Spleen (tissue), 11 donors: ENCODE results near the gene CCL4. TPM values are rescaled to one million over a fixed set of nuclear protein-coding genes. Genes with fewer than 3 reads are reported as not detected.
A peak's percentile ranks its signal among the peaks of the same experiment; 100 is the strongest.

Source experiments
- DNase-seq: peaks from one replicate; pipeline ENCODE4 v3.0.0-alpha.2; 2020
- H3K27ac ChIP-seq, 8 donors: fragments of 200-600 bp; sonication (generic) in 7 of 8; 1 replicate in 4 of 8; 2 replicates in 4 of 8; pipeline versions ENCODE4 v1.5.0 to v1.8.0; 2016 to 2021; ENCODE audit warnings: inconsistent platforms in 4 of 8, mild to moderate bottlenecking in 4 of 8, moderate library complexity in 1 of 8
- H3K27me3 ChIP-seq, 7 donors: fragments of 200-600 bp; sonication (generic) in 6 of 7; replicated peaks in 1 of 7; 1 replicate in 4 of 7; 2 replicates in 3 of 7; pipeline versions ENCODE4 v1.5.0 to v1.8.0; 2016 to 2021; ENCODE audit warnings: inconsistent platforms in 3 of 7, mild to moderate bottlenecking in 1 of 7
- H3K36me3 ChIP-seq, 6 donors: fragments of 200-600 bp; sonication (generic) in 5 of 6; 1 replicate in 4 of 6; 2 replicates in 2 of 6; pipeline versions ENCODE4 v1.5.0 to v1.8.0; 2016 to 2021; ENCODE audit warnings: inconsistent platforms in 2 of 6
- H3K4me1 ChIP-seq, 6 donors: fragments of 200-600 bp; sonication (generic) in 5 of 6; 1 replicate in 3 of 6; 2 replicates in 3 of 6; pipeline versions ENCODE4 v1.5.0 to v1.8.0; 2016 to 2021; ENCODE audit warnings: inconsistent platforms in 3 of 6
- H3K4me3 ChIP-seq, 8 donors: fragments of 200-600 bp; sonication (generic) in 7 of 8; 1 replicate in 4 of 8; 2 replicates in 4 of 8; pipeline versions ENCODE4 v1.5.0 to v1.8.0; 2016 to 2021; ENCODE audit warnings: inconsistent platforms in 4 of 8, mild to moderate bottlenecking in 4 of 8, moderate library complexity in 2 of 8
- H3K9me3 ChIP-seq, 8 donors: fragments of 200-600 bp; sonication (generic) in 7 of 8; 1 replicate in 4 of 8; 2 replicates in 4 of 8; pipeline versions ENCODE4 v1.5.0 to v1.8.0; 2016 to 2021; ENCODE audit warnings: inconsistent platforms in 4 of 8
- POLR2A ChIP-seq, 3 donors: fragments of 450-650 bp; IDR thresholded peaks; one replicate each; pipeline ENCODE4 v1.5.1; 2017; ENCODE audit warnings: antibody characterized with exemption in 3 of 3, mild to moderate bottlenecking in 1 of 3
- POLR2AphosphoS5 ChIP-seq, 3 donors: sonication (generic); formaldehyde crosslinking; IDR thresholded peaks; one replicate each; pipeline ENCODE4 v1.5.1; 2017; ENCODE audit warnings: antibody characterized with exemption in 3 of 3
- WGBS, 5 donors: extraction: QIAGEN DNeasy Blood & Tissue Kit in 3 of 5; methylation state at CpG; one replicate each; pipeline versions ENCODE4 v1.1.5 to v1.1.7; 2013 to 2018; 5-methylcytosine and 5-hydroxymethylcytosine counted together
- intact Hi-C: fragments of 100-400 bp; cut with DNase I; formaldehyde crosslinking; loops from one replicate; pipeline ENCODE4 v1.15.0; 2023; ENCODE audit warnings: low total_unique reads
- polyA plus RNA-seq, 3 donors: library from polyadenylated mRNA; stranded (reverse); fragments of 200-250 nt; gene quantifications; one replicate each; pipeline ENCODE4 v1.2.1, GENCODE V29; 2013
- total RNA-seq, 7 donors: library from RNA; depleted of rRNA in 3 of 7; stranded (reverse); fragments of >200 nt in 3 of 7; fragmentation: NEBNext Ultra II Directional in 4 of 7; extraction: Animal tissue kit (Norgen Biotek cat#: 25700) in 4 of 7; gene quantifications; one replicate each; pipeline versions ENCODE4 v1.1.0 to v1.2.1, GENCODE V29; 2016 to 2021
- TF ChIP-seq, protein P1 (sequence below), 11 experiments: fragments of 200-600 bp in 7 of 11; fragments of 450-650 bp in 4 of 11; sonication (generic) in 4 of 11; IDR thresholded peaks in 8 of 11; conservative IDR thresholded peaks in 3 of 11; 1 replicate in 7 of 11; 2 replicates in 4 of 11; pipeline versions ENCODE4 v1.4.0 to v1.8.0; 2016 to 2021; ENCODE audit warnings: antibody characterized with exemption in 11 of 11, inconsistent platforms in 4 of 11, mild to moderate bottlenecking in 1 of 11
- donor health status: healthy with polysubstance abuse.
- donor health status: DM: no; HTN: no; CAD: no; lungs with moderate emphysema.
- donor health status: DM: no; HTN: no; CAD: no.
- donor health status: Bipolar disorder and iron deficiency.
- donor health status: healthy.
- donor health status: DM: no; HTN: no; CAD: no.
- donor health status: DM: yes; HTN: yes; CAD: no.

The CCL4 gene
- total and polyA plus RNA-seq, 10 donors = 10.1 to 81.0 (median 33.1) TPM

- no peak for DNase-seq
- TF ChIP-seq, protein P1, sequence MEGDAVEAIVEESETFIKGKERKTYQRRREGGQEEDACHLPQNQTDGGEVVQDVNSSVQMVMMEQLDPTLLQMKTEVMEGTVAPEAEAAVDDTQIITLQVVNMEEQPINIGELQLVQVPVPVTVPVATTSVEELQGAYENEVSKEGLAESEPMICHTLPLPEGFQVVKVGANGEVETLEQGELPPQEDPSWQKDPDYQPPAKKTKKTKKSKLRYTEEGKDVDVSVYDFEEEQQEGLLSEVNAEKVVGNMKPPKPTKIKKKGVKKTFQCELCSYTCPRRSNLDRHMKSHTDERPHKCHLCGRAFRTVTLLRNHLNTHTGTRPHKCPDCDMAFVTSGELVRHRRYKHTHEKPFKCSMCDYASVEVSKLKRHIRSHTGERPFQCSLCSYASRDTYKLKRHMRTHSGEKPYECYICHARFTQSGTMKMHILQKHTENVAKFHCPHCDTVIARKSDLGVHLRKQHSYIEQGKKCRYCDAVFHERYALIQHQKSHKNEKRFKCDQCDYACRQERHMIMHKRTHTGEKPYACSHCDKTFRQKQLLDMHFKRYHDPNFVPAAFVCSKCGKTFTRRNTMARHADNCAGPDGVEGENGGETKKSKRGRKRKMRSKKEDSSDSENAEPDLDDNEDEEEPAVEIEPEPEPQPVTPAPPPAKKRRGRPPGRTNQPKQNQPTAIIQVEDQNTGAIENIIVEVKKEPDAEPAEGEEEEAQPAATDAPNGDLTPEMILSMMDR (IDR thresholded peaks at IDR 0.05 in 8 of 11, conservative IDR thresholded peaks at IDR 0.05 in 3 of 11) = no peak
- no peak for TF ChIP-seq POLR2AphosphoS5 (IDR thresholded peaks at IDR 0.05)
- no peak for TF ChIP-seq POLR2A (IDR thresholded peaks at IDR 0.05)
- no peaks in the 10 kb centered on the region for H3K36me3 ChIP-seq
- H3K4me3 ChIP-seq = no peak overlapping the region
- H3K9me3 ChIP-seq = no peaks in the 10 kb centered on the region
- 50 to 94% (median 65%) methylated on average over 1 of the region's 1 CpG for whole genome bisulfite sequencing, 5 donors
- intact Hi-C loops = no loop called here
- peaks cover 25 to 62% (median 47%) of the 10 kb centered on the region in 6 donors for H3K4me1 ChIP-seq
- H3K27ac ChIP-seq = peak overlapping the region in 3 of 8 donors; percentile 12 to 39 (median 28)
- no peaks in the 10 kb centered on the region for H3K27me3 ChIP-seq
Measured at GRCh38 chr17:36136036-36136435, 32.4 kb downstream of the CCL4 start.

- H3K36me3 ChIP-seq = no peaks in the 10 kb centered on the region
- intact Hi-C loops = no loop called here
- no peaks in the 10 kb centered on the region for H3K27me3 ChIP-seq
- DNase-seq = no peak
- TF ChIP-seq POLR2A (IDR thresholded peaks at IDR 0.05) (no peak), POLR2AphosphoS5 (IDR thresholded peaks at IDR 0.05) (no peak)
- TF ChIP-seq, protein P1 (IDR thresholded peaks at IDR 0.05 in 8 of 11, conservative IDR thresholded peaks at IDR 0.05 in 3 of 11) = no peak
- no peak overlapping the region for H3K4me3 ChIP-seq
- no peaks in the 10 kb centered on the region for H3K9me3 ChIP-seq
- 75 to 94% (median 85%) methylated on average over 1 of the region's 1 CpG for WGBS, 5 donors
- peak overlapping the region in 1 of 8 donors; percentile 28 for H3K27ac ChIP-seq
- H3K4me1 ChIP-seq = peaks cover 25 to 58% (median 44%) of the 10 kb centered on the region in 6 donors
Measured at GRCh38 chr17:36136439-36136838, 32.8 kb downstream of the CCL4 start.

- H3K36me3 ChIP-seq = no peaks in the 10 kb centered on the region
- H3K9me3 ChIP-seq = no peaks in the 10 kb centered on the region
- intact Hi-C loops = loop anchor here (10.0 kb wide), 2 partner anchors 67 to 297 kb away; no protein-coding TSS in a partner anchor
- TF ChIP-seq, protein P1 (IDR thresholded peaks at IDR 0.05 in 8 of 11, conservative IDR thresholded peaks at IDR 0.05 in 3 of 11) = no peak
- no peak overlapping the region for H3K27ac ChIP-seq
- no peaks in the 10 kb centered on the region for H3K27me3 ChIP-seq
- no peak overlapping the region for H3K4me3 ChIP-seq
- DNase-seq = no peak
- peaks cover 0 to 10% (median 0%) of the 10 kb centered on the region in 6 donors for H3K4me1 ChIP-seq
Measured at GRCh38 chr17:36142235-36142634, 38.6 kb downstream of the CCL4 start.

DNA sequence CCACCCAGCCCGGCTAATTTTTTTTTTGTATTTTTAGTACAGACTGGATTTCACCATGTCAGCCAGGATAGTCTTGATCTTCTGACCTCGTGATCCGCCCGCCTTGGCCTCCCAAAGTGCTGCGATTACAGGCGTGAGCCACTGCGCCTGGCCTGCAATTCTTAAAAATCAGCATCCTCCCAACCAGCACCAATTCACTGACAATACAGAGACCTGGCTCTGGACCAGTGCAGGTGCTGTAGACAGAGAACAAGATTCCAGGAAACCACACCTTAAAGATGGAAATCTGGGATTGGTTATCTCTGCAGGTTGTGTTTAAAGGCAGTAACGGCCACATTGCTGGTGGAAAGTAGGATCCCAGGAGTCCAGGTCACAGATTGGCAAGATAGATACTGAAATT lies 39.2 kb downstream of the CCL4 start:
- no peaks in the 10 kb centered on the region for H3K9me3 ChIP-seq
- H3K4me3 ChIP-seq = no peak overlapping the region
- H3K4me1 ChIP-seq = peaks cover 0 to 9% (median 0%) of the 10 kb centered on the region in 6 donors
- TF ChIP-seq POLR2AphosphoS5 (IDR thresholded peaks at IDR 0.05) (no peak), POLR2A (IDR thresholded peaks at IDR 0.05) (no peak)
- TF ChIP-seq, protein P1 (IDR thresholded peaks at IDR 0.05 in 8 of 11, conservative IDR thresholded peaks at IDR 0.05 in 3 of 11) = no peak
- intact Hi-C loops = loop anchor here (10.0 kb wide), 2 partner anchors 68 to 298 kb away; no protein-coding TSS in a partner anchor
- no peak overlapping the region for H3K27ac ChIP-seq
- H3K36me3 ChIP-seq = no peaks in the 10 kb centered on the region
- no peaks in the 10 kb centered on the region for H3K27me3 ChIP-seq
- WGBS, 5 donors = 86 to 97% (median 92%) methylated on average over 8 of the region's 8 CpGs
- DNase-seq = no peak
